Activated naive CD8-positive, alpha-beta T cell treated with anti-CD3 and anti-CD28 coated beads, Interleukin-2, amount 10 ng/mL, durations not matched to agents 7 days and 5 days (primary cell): Measurements from ENCODE around the gene ACSL6. TPM values are rescaled to one million over a fixed set of nuclear protein-coding genes. Genes with fewer than 3 reads are reported as not detected.

Experiments used
- ATAC-seq: fragments of 150-1000 bp; cut with Tn5 transposase; one replicate; pipeline ENCODE4 v1.10.0; 2021; ENCODE audit warnings: low read depth, moderate library complexity
- POLR2A ChIA-PET: fragments of 350-600 bp; sonication (Branson Sonifier 250); formaldehyde crosslinking; loops from one replicate; lab custom pipeline; 2021; ENCODE audit warnings: antibody characterized with exemption; lab: Charles Lee
- DNase-seq: peaks from one replicate; pipeline ENCODE4 v3.0.0; 2021
- H3K27ac Mint-ChIP-seq: one replicate; pipeline ENCODE4 v1.8.0; 2022; ENCODE audit warnings: mild to moderate bottlenecking, mixed read lengths
- H3K27me3 Mint-ChIP-seq: one replicate; pipeline ENCODE4 v1.8.0; 2022; ENCODE audit warnings: mild to moderate bottlenecking, moderate library complexity, mixed read lengths
- H3K36me3 Mint-ChIP-seq: one replicate; pipeline ENCODE4 v1.8.0; 2021; ENCODE audit warnings: mild to moderate bottlenecking, mixed read lengths
- H3K4me1 Mint-ChIP-seq: one replicate; pipeline ENCODE4 v1.8.0; 2021; ENCODE audit warnings: mixed read lengths
- H3K4me3 Mint-ChIP-seq: one replicate; pipeline ENCODE4 v1.8.0; 2022; ENCODE audit warnings: mild to moderate bottlenecking, moderate library complexity, mixed read lengths
- H3K9me3 Mint-ChIP-seq: one replicate; pipeline ENCODE4 v1.8.0; 2021; ENCODE audit warnings: mixed read lengths
- total RNA-seq, 2 experiments: library from RNA; stranded (reverse); gene quantifications; one replicate each; pipeline ENCODE4 v1.2.3, GENCODE V29; 2021

ACSL6 gene
- total RNA-seq, 2 experiments from 2014 or later: 31.5 to 34.6 TPM

- Mint-ChIP-seq H3K36me3 (no peaks in the 10 kb centered on the region), H3K4me3 (no peak overlapping the region), H3K4me1 (peaks cover 26% of the 10 kb centered on the region), H3K27me3 (peaks cover 3% of the 10 kb centered on the region), H3K9me3 (no peaks in the 10 kb centered on the region), H3K27ac (no peak overlapping the region)
- ATAC-seq (no peak), DNase-seq (peak; percentile 18)
- POLR2A ChIA-PET: no interaction called here
These were observed 25.1 kb downstream of the ACSL6 start for GRCh38 chr5:131986161-131986912.

- Mint-ChIP-seq H3K4me3 (no peak overlapping the region), H3K9me3 (no peaks in the 10 kb centered on the region), H3K27ac (no peak overlapping the region), H3K36me3 (no peaks in the 10 kb centered on the region), H3K27me3 (peaks cover 5% of the 10 kb centered on the region), H3K4me1 (peaks cover 26% of the 10 kb centered on the region)
- POLR2A ChIA-PET: no interaction called here
- ATAC-seq (no peak), DNase-seq (no peak)
These were observed 26.3 kb downstream of the ACSL6 start for GRCh38 chr5:131984956-131985665.

- Mint-ChIP-seq H3K27me3 (peaks cover 10% of the 10 kb centered on the region), H3K9me3 (no peaks in the 10 kb centered on the region), H3K36me3 (peaks cover 2% of the 10 kb centered on the region), H3K4me1 (peaks cover 26% of the 10 kb centered on the region), H3K4me3 (peak overlapping the region; percentile 12), H3K27ac (no peak overlapping the region)
- ATAC-seq (no peak), DNase-seq (no peak)
- POLR2A ChIA-PET: interaction anchor here (1.2 to 1.8 kb wide), 3 partner anchors 17 to 186 kb away, joined by 4 to 18 read pairs (median 4); partner anchors contain the start of gene FNIP1
These were observed 28.1 kb downstream of the ACSL6 start for GRCh38 chr5:131983244-131983771.

- POLR2A ChIA-PET: no interaction called here
- Mint-ChIP-seq H3K9me3 (no peaks in the 10 kb centered on the region), H3K27ac (no peak overlapping the region)
These were observed 29.9 kb downstream of the ACSL6 start for GRCh38 chr5:131981516-131981915.

GRCh38 chr5:131980696-131981095, 30.8 kb downstream of the ACSL6 start:
- no peak overlapping the region for H3K4me3 Mint-ChIP-seq

More at GRCh38 chr5:131981516-131981915, 29.9 kb downstream of the ACSL6 start:
- DNase-seq: no peak
- Mint-ChIP-seq H3K27me3 (peaks cover 12% of the 10 kb centered on the region), H3K4me1 (peaks cover 27% of the 10 kb centered on the region), H3K36me3 (peaks cover 2% of the 10 kb centered on the region), H3K4me3 (no peak overlapping the region)
- ATAC-seq: no peak

GRCh38 chr5:131979816-131980215, 31.6 kb downstream of the ACSL6 start:
- DNase-seq (no peak), ATAC-seq (no peak)
- peaks cover 2% of the 10 kb centered on the region for H3K36me3 Mint-ChIP-seq
- no peak overlapping the region for H3K27ac Mint-ChIP-seq
- peaks cover 12% of the 10 kb centered on the region for H3K27me3 Mint-ChIP-seq
- peaks cover 34% of the 10 kb centered on the region for H3K4me1 Mint-ChIP-seq
- no peak overlapping the region for H3K4me3 Mint-ChIP-seq
- no peaks in the 10 kb centered on the region for H3K9me3 Mint-ChIP-seq
- POLR2A ChIA-PET: no interaction called here

More at GRCh38 chr5:131980696-131981095, 30.8 kb downstream of the ACSL6 start:
- Mint-ChIP-seq H3K9me3 (no peaks in the 10 kb centered on the region), H3K27ac (no peak overlapping the region), H3K27me3 (peaks cover 12% of the 10 kb centered on the region), H3K36me3 (peaks cover 2% of the 10 kb centered on the region), H3K4me1 (peaks cover 27% of the 10 kb centered on the region)
- no peak for DNase-seq
- ATAC-seq: no peak
- POLR2A ChIA-PET: no interaction called here

GRCh38 chr5:131977212-131977604, 34.2 kb downstream of the ACSL6 start:
- H3K36me3 Mint-ChIP-seq: peaks cover 2% of the 10 kb centered on the region
- H3K27ac Mint-ChIP-seq: no peak overlapping the region
- H3K9me3 Mint-ChIP-seq: no peaks in the 10 kb centered on the region
- ATAC-seq (no peak), DNase-seq (no peak)
- H3K4me1 Mint-ChIP-seq: peaks cover 25% of the 10 kb centered on the region
- POLR2A ChIA-PET: interaction anchor here (0.6 kb wide), 1 partner anchor 494 kb away, joined by 3 read pairs; no protein-coding TSS in a partner anchor
- H3K27me3 Mint-ChIP-seq: peaks cover 9% of the 10 kb centered on the region
- H3K4me3 Mint-ChIP-seq: no peak overlapping the region

GRCh38 chr5:131976414-131977211, 34.8 kb downstream of the ACSL6 start:
- H3K36me3 Mint-ChIP-seq: peaks cover 2% of the 10 kb centered on the region
- no peaks in the 10 kb centered on the region for H3K9me3 Mint-ChIP-seq
- no peak overlapping the region for H3K4me3 Mint-ChIP-seq
- H3K27ac Mint-ChIP-seq: peak overlapping the region; percentile 5
- POLR2A ChIA-PET: no interaction called here
- H3K27me3 Mint-ChIP-seq: peaks cover 9% of the 10 kb centered on the region
- no peak for ATAC-seq
- peaks cover 25% of the 10 kb centered on the region for H3K4me1 Mint-ChIP-seq
- DNase-seq: no peak

GRCh38 chr5:131974956-131975726, 36.3 kb downstream of the ACSL6 start:
- Mint-ChIP-seq H3K9me3 (no peaks in the 10 kb centered on the region), H3K4me3 (peak overlapping the region; percentile 84), H3K36me3 (peaks cover 4% of the 10 kb centered on the region), H3K27me3 (peaks cover 6% of the 10 kb centered on the region), H3K4me1 (peaks cover 25% of the 10 kb centered on the region), H3K27ac (peak overlapping the region; percentile 97)
- POLR2A ChIA-PET: no interaction called here
- ATAC-seq (peak; percentile 70), DNase-seq (peak; percentile 49)

- Mint-ChIP-seq H3K4me3 (peak overlapping the region; percentile 84), H3K4me1 (peaks cover 25% of the 10 kb centered on the region), H3K9me3 (no peaks in the 10 kb centered on the region), H3K36me3 (peaks cover 4% of the 10 kb centered on the region), H3K27ac (peak overlapping the region; percentile 97), H3K27me3 (peaks cover 6% of the 10 kb centered on the region)
- POLR2A ChIA-PET: interaction anchor here (0.9 kb wide), 1 partner anchor 22 kb away, joined by 3 read pairs; no protein-coding TSS in a partner anchor
- DNase-seq: no peak
- peak; percentile 41 for ATAC-seq
These were observed 36.9 kb downstream of the ACSL6 start for GRCh38 chr5:131974622-131974955.

- peaks cover 6% of the 10 kb centered on the region for H3K27me3 Mint-ChIP-seq
- DNase-seq: no peak
- no peak for ATAC-seq
- peaks cover 3% of the 10 kb centered on the region for H3K36me3 Mint-ChIP-seq
- POLR2A ChIA-PET: interaction anchor here (0.9 kb wide), 1 partner anchor 22 kb away, joined by 3 read pairs; no protein-coding TSS in a partner anchor
- peaks cover 25% of the 10 kb centered on the region for H3K4me1 Mint-ChIP-seq
- no peaks in the 10 kb centered on the region for H3K9me3 Mint-ChIP-seq
- peak overlapping the region; percentile 97 for H3K27ac Mint-ChIP-seq
- peak overlapping the region; percentile 84 for H3K4me3 Mint-ChIP-seq
These were observed 37.4 kb downstream of the ACSL6 start for GRCh38 chr5:131974016-131974415.

GRCh38 chr5:131973089-131973712, 38.3 kb downstream of the ACSL6 start:
- Mint-ChIP-seq H3K27ac (no peak overlapping the region), H3K4me3 (no peak overlapping the region), H3K4me1 (peaks cover 25% of the 10 kb centered on the region), H3K9me3 (no peaks in the 10 kb centered on the region), H3K36me3 (peaks cover 2% of the 10 kb centered on the region), H3K27me3 (peaks cover 1% of the 10 kb centered on the region)
- POLR2A ChIA-PET: no interaction called here
- ATAC-seq (no peak), DNase-seq (no peak)
